ENCODE measurements around the gene TMEM80.
"Not testable (repeated sequence)": the region's sequence is repeated elsewhere in the genome, so short reads cannot be mapped to it uniquely, and the experiment has no call there.

Gene TMEM80

GRCh38 chr11:695538-696248, at the start of gene TMEM80:
TSS of gene TMEM80 (plus strand) at chr11:695816. CDS start at chr11:695828, 12 bp downstream.
- DNase-seq (ENCODE audit: low read depth): peak; percentile 94

DNA sequence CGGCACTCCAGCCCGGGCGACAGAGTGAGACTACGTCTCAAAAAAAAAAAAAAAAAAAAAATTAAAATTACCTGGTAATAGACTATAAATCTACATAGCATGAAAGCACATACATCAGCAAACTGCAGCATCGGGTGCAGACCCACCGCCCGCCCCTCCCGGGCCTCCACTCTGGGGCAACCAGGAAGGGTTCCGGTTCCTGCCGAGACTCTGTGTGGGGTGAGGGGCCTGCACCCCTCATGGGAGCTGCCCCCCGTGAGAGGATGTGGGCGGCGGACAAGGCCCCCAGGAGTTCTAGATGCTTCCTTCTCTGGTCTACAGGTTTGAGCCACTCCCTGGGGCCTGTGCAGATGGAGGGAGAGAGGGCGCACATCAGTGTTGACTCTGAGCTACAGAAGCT, 49.4 kb upstream of the TMEM80 start:
- DNase-seq (ENCODE audit: low read depth): no peak

GRCh38 chr11:647672-648158, 47.9 kb upstream of the TMEM80 start:
- DNase-seq (ENCODE audit: low read depth): not testable (repeated sequence)

DNA sequence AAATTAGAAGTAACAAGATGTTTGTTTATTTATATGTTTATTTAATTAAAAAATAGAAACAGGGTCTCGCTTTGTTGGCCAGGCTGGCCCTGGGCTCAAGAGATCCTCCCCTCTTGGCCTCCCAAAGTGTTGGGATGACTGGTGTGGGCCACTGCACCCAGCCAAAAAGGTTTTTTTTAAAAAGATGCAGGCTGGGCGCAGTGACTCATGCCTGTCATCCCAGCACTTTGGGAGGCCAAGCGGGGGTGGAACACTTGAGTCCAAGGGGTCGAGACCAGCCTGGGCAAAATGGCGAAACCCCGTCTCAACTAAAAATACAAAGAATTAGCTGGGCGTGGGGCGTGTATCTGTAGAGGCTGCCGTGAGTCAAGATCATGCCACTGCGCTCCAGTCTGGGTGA, 45.1 kb upstream of the TMEM80 start:
- no peak for DNase-seq (ENCODE audit: low read depth)

- DNase-seq (ENCODE audit: low read depth): not testable (repeated sequence)
These were observed 42.5 kb upstream of the TMEM80 start for GRCh38 chr11:653136-653535.

DNA sequence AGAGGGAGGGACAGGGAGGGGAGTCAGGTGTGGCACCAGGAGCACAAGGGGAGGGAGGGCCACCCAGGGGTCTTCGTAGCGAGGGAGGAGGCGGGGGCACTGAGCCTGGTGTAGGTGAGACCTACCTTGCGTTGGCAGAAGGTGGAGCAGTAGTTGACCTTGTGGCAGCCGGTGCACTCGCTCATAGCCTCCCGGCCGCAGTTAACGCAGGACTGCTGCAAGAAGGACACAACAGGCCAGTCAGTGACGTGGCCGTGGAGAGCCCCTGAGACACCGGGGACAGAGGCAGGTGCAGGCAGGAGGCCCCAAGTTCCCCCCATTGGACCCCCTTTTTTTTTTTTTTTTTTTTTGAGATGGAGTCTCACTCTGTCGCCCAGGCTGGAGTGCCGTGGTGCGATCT, 41.8 kb upstream of the TMEM80 start:
- DNase-seq (ENCODE audit: low read depth): no peak

GRCh38 chr11:654444-654843, 41.2 kb upstream of the TMEM80 start:
- DNase-seq (ENCODE audit: low read depth): not testable (repeated sequence)

GRCh38 chr11:655036-655726, 40.4 kb upstream of the TMEM80 start:
- no peak for DNase-seq (ENCODE audit: low read depth)

GRCh38 chr11:656426-656825, 39.2 kb upstream of the TMEM80 start:
- DNase-seq (ENCODE audit: low read depth): no peak

DNA sequence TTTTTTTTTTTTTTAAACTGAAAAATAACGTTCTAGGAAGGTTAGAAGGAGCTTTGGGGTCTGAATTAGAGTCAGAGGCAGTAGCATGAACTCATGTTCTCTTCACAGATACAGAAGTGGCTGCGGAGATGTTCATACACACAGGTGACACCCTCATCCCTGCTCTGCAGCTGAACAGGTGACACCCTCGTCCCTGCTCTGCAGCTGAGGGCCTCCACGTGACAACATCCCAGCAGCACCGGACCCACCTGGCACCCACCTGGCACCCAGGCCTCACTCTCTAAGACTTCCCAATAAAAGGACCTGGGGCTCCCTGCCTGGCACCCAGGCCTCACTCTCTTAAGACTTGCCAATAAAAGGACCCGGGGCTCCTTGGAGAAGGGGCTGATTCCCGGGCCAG, 38.8 kb upstream of the TMEM80 start:
- DNase-seq (ENCODE audit: low read depth): no peak

DNA sequence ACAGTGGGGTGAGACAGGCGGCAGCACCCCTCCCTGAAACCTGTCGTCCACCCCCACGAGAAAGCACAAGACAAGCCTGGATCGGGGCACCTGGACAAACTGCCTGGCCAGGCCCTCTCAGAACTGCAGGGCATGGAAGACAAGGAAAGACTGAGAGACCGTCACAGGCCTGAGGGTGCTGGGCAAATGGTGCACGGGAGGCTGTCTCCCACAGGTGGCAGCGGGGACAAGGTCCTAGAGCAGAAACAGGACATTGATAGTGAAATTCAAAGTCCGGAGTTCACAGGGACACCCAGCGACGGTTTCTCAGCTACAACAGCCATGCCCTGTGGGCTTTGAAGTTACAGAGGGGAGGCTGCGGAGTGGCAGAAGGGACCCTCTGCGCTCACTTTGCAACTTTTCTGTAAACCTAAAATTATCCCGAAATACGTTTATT, 37.9 kb upstream of the TMEM80 start:
- no peak for DNase-seq (ENCODE audit: low read depth)

DNA sequence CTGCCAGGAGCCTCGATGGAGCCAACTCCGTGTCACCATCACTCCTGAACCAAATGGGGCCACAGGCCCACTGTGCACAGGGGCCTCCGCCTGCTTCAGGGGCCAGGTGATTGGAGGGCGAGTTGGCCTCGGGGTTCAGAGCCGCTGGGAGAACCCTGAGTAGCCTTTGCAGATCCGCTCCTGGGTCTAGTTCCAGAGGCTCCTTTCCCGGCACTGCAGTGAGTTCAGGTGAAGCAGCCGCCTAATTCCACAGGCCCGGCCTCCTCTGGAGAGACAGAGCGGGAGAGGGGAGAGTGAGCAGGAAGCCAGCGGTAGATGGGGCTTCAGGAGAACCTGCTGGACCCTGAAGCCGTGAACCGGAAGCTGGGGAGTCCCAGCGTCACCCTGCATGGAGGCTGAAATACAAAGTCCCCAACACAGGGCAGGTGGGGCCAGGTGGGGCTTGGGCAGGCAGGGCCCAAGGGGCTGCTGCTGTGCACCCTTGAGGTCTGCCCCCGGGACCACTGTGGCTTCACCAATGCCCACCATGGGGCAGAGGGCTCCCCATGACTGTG, 36.0 kb upstream of the TMEM80 start:
- no peak for DNase-seq (ENCODE audit: low read depth)

- DNase-seq (ENCODE audit: low read depth): no peak
These were observed 35.3 kb upstream of the TMEM80 start for GRCh38 chr11:660281-660680.

GRCh38 chr11:660681-661444, 34.8 kb upstream of the TMEM80 start:
- no peak for DNase-seq (ENCODE audit: low read depth)

- DNase-seq (ENCODE audit: low read depth): peak; percentile 11
These were observed 32.8 kb upstream of the TMEM80 start for GRCh38 chr11:662689-663274.

DNA sequence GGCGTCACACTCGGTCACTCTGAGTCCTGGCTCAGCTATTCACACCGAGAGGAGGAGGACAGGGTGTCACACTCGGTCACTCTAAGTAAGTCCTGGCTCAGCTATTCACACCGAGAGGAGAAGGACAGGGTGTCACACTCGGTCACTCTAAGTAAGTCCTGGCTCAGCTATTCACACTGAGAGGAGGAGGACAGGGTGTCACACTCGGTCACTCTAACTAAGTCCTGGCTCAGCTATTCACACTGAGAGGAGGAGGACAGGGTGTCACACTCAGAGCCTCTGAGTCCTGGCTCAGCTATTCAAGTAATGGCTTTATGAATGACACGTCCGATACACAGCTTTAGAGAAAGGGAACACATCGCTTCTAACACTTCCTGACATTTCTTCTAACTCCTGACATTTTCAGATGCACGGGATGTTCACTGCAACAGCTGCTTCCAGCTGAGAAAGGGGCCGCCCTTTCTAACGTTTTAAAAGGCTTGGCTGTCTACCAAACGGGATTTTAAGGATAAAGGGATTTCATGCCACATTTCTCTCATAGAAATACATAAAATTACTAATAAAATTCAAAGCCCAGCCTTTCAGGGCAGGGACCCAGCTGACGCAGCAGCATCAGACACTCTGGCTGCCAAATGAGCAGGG, 30.4 kb upstream of the TMEM80 start:
- no peak for DNase-seq (ENCODE audit: low read depth)

DNA sequence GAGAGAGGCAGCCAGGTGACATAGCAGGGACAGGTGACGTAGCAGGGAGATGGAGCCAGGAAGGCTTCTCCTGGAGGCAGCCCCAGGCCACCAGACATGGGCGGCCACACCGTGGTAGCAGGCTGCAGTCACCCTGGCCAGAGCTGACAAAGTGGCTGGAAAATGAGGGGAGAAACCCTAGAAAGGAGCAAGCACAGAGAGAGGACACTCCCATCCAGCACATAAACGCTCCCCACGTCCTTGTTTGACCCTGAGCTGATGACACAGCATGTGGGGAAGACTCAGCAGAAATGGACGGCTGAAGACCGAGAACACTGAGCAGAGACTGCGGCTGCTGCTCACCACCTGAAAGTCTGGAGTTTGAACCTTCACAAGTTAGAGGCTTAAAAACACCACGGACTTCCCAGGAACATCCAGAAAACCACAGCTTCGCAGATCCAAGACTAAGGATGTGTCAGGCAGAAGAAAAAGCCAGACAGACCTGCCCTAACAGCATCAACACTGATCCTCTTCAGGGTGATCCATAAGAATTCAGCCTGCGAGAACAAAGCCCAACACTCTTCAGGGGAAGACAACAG, 29.8 kb upstream of the TMEM80 start:
- no peak for DNase-seq (ENCODE audit: low read depth)

GRCh38 chr11:673866-674265, 21.8 kb upstream of the TMEM80 start:
- DNase-seq (ENCODE audit: low read depth): no peak

- DNase-seq (ENCODE audit: low read depth): no peak
These were observed 21.2 kb upstream of the TMEM80 start for GRCh38 chr11:674406-674805.

GRCh38 chr11:678297-678696, 17.3 kb upstream of the TMEM80 start:
- no peak for DNase-seq (ENCODE audit: low read depth)
